Neural cell (in vitro differentiated cells): ENCODE data around the gene RAB27A. TPM values are rescaled to one million over a fixed set of nuclear protein-coding genes. Genes with fewer than 3 reads are reported as not detected.
"Not testable (repeated sequence)": the region's sequence is repeated elsewhere in the genome, so short reads cannot be mapped to it uniquely, and the experiment has no call there.

Experiments used
- H2AFZ ChIP-seq: fragments of 200-600, 300-800 bp; sonication (generic), shearing (Covaris generic); 2 replicates; pipeline ENCODE4 v1.6.0; 2014; ENCODE audit warnings: low read depth, mild to moderate bottlenecking, antibody characterized with exemption, low read length, moderate library complexity
- H3F3A ChIP-seq: fragments of 200-600 bp; shearing (Covaris generic); 2 replicates; pipeline ENCODE4 v1.6.1; 2016; ENCODE audit warnings: mild to moderate bottlenecking, moderate library complexity, mixed read lengths, antibody characterized with exemption, low read length; ENCODE audit not compliant: insufficient read depth, poor library complexity, severe bottlenecking
- H3K27ac ChIP-seq: fragments of 200-600, 300-800 bp; sonication (generic), shearing (Covaris generic); 2 replicates; pipeline ENCODE4 v1.5.1; 2014; ENCODE audit warnings: mild to moderate bottlenecking, low read length, moderate library complexity
- H3K27me3 ChIP-seq: fragments of 300-800, 200-600 bp; sonication (generic), shearing (Covaris generic); 2 replicates; pipeline ENCODE4 v1.6.0; 2014; ENCODE audit warnings: mild to moderate bottlenecking, low read depth, low read length, moderate library complexity; ENCODE audit not compliant: insufficient read depth
- H3K36me3 ChIP-seq: fragments of 300-800, 200-600 bp; sonication (generic), shearing (Covaris generic); 2 replicates; pipeline ENCODE4 v1.5.1; 2014; ENCODE audit warnings: mild to moderate bottlenecking, antibody characterized with exemption, low read length, moderate library complexity; ENCODE audit not compliant: insufficient read depth
- H3K4me2 ChIP-seq: fragments of 300-800, 200-600 bp; sonication (generic), shearing (Covaris generic); 2 replicates; pipeline ENCODE4 v1.6.0; 2014; ENCODE audit warnings: mild to moderate bottlenecking, low read length
- H3K4me3 ChIP-seq: fragments of 300-800, 200-600 bp; sonication (generic), shearing (Covaris generic); 2 replicates; pipeline ENCODE4 v1.5.1; 2014; ENCODE audit warnings: mild to moderate bottlenecking, low read length, moderate library complexity
- H3K79me2 ChIP-seq: fragments of 200-600 bp; shearing (Covaris generic); replicated peaks from 2 replicates; pipeline ENCODE4 v1.6.0; 2014; ENCODE audit warnings: mild to moderate bottlenecking, low read length, moderate library complexity; ENCODE audit not compliant: insufficient read depth
- H3K9ac ChIP-seq: fragments of 300-800, 200-600 bp; sonication (generic), shearing (Covaris generic); 2 replicates; pipeline ENCODE4 v1.6.1; 2016; ENCODE audit warnings: mild to moderate bottlenecking, low read length, mixed read lengths
- H3K9me2 ChIP-seq: fragments of 200-600 bp; shearing (Covaris generic); 2 replicates; pipeline ENCODE4 v1.6.1; 2016; ENCODE audit warnings: mild to moderate bottlenecking, low read length, mixed read lengths; ENCODE audit not compliant: insufficient read depth
- H3K9me3 ChIP-seq: fragments of 200-600, 300-800 bp; sonication (generic), shearing (Covaris generic); 2 replicates; pipeline ENCODE4 v1.6.1; 2016; ENCODE audit warnings: mild to moderate bottlenecking, mixed run types, low read length, moderate library complexity, mixed read lengths
- H4K20me1 ChIP-seq: fragments of 200-600 bp; shearing (Covaris generic); 2 replicates; pipeline ENCODE4 v1.6.1; 2016; ENCODE audit warnings: mild to moderate bottlenecking, mixed run types; ENCODE audit not compliant: insufficient read depth
- CTCF ChIP-seq: fragments of 450-650 bp; IDR thresholded peaks from 2 replicates; pipeline ENCODE4 v1.5.1; 2014; ENCODE audit warnings: antibody characterized with exemption, mild to moderate bottlenecking, moderate library complexity; ENCODE audit not compliant: poor library complexity, severe bottlenecking
- EP300 ChIP-seq: fragments of 450-650 bp; conservative IDR thresholded peaks from 2 replicates; pipeline ENCODE4 v1.6.1; 2014; ENCODE audit warnings: antibody characterized with exemption, mild to moderate bottlenecking, moderate library complexity; ENCODE audit not compliant: poor library complexity, severe bottlenecking
- EZH2 ChIP-seq: fragments of 200-600, 300-800 bp; shearing (Covaris generic), sonication (generic); IDR thresholded peaks from 2 replicates; pipeline ENCODE4 v1.6.1; 2014; ENCODE audit warnings: antibody characterized with exemption, low read length, borderline replicate concordance, mild to moderate bottlenecking; ENCODE audit not compliant: insufficient read depth, poor library complexity, severe bottlenecking
- MXI1 ChIP-seq: fragments of 450-650 bp; conservative IDR thresholded peaks from 2 replicates; pipeline ENCODE4 v1.6.1; 2014; ENCODE audit warnings: antibody characterized with exemption, mild to moderate bottlenecking; ENCODE audit not compliant: poor library complexity, severe bottlenecking
- POLR2AphosphoS5 ChIP-seq: IDR thresholded peaks from 2 replicates; pipeline ENCODE4 v1.6.1; 2012
- RAD21 ChIP-seq: fragments of 450-650 bp; conservative IDR thresholded peaks from 2 replicates; pipeline ENCODE4 v1.6.1; 2014; ENCODE audit warnings: antibody characterized with exemption, mild to moderate bottlenecking, moderate library complexity
- REST ChIP-seq: IDR thresholded peaks from 2 replicates; pipeline ENCODE4 v1.6.1; 2012; ENCODE audit warnings: borderline replicate concordance
- SMC3 ChIP-seq: fragments of 450-650 bp; conservative IDR thresholded peaks from 2 replicates; pipeline ENCODE4 v1.6.1; 2014; ENCODE audit warnings: antibody characterized with exemption, mild to moderate bottlenecking, moderate library complexity; ENCODE audit not compliant: poor library complexity
- TAF1 ChIP-seq: IDR thresholded peaks from 2 replicates; pipeline ENCODE4 v1.6.1; 2012; ENCODE audit warnings: low read depth
- polyA plus RNA-seq: library from polyadenylated mRNA; depleted of rRNA; stranded (reverse); fragments of >200 nt; gene quantifications from 2 replicates; pipeline ENCODE4 v1.2.3, GENCODE V29; 2014

Gene RAB27A
- polyA plus RNA-seq, 1 donor from 2014 or later, result 3.7 TPM

- H3K4me2 ChIP-seq, result no peak overlapping the region
- H3K27me3 ChIP-seq, result no peaks in the 10 kb centered on the region
- no peaks in the 10 kb centered on the region for H3K36me3 ChIP-seq
- no peak overlapping the region for H3K27ac ChIP-seq
- H4K20me1 ChIP-seq, result no peaks in the 10 kb centered on the region
- H3K4me3 ChIP-seq, result no peak overlapping the region
- H3K9ac ChIP-seq, result no peak overlapping the region
- H3K9me2 ChIP-seq, result no peaks in the 10 kb centered on the region
- no peaks in the 10 kb centered on the region for H3F3A ChIP-seq
- no peak for TF ChIP-seq EZH2
- no peak for TF ChIP-seq MXI1
- TF ChIP-seq POLR2AphosphoS5, result no peak
- no peak for TF ChIP-seq RAD21
- no peak for TF ChIP-seq REST
- TF ChIP-seq TAF1, result no peak
- TF ChIP-seq EP300, result no peak
- no peak for TF ChIP-seq CTCF
- TF ChIP-seq SMC3, result no peak
- no peak overlapping the region for H2AFZ ChIP-seq
- no peaks in the 10 kb centered on the region for H3K79me2 ChIP-seq
- H3K9me3 ChIP-seq, result no peaks in the 10 kb centered on the region
These were observed 7.3 kb downstream of the RAB27A start for GRCh38 chr15:55282284-55282833.

GRCh38 chr15:55281517-55282228 lies 7.9 kb downstream of the RAB27A start:
- Histone ChIP-seq H4K20me1 (no peaks in the 10 kb centered on the region), H3K9me2 (no peaks in the 10 kb centered on the region), H3K9ac (no peak overlapping the region), H3K36me3 (no peaks in the 10 kb centered on the region), H3K4me2 (no peak overlapping the region), H3K4me3 (no peak overlapping the region), H2AFZ (no peak overlapping the region), H3F3A (no peaks in the 10 kb centered on the region), H3K79me2 (no peaks in the 10 kb centered on the region), H3K27ac (no peak overlapping the region), H3K9me3 (no peaks in the 10 kb centered on the region), H3K27me3 (no peaks in the 10 kb centered on the region)
- TF ChIP-seq EP300, result no peak
- TF ChIP-seq REST, result no peak
- TF ChIP-seq EZH2, result no peak

- H4K20me1 ChIP-seq, H3K27ac ChIP-seq, H3K79me2 ChIP-seq, H3K4me2 ChIP-seq, H3K27me3 ChIP-seq, H3F3A ChIP-seq, H3K36me3 ChIP-seq, H3K9me3 ChIP-seq, H3K9me2 ChIP-seq, H3K9ac ChIP-seq, H2AFZ ChIP-seq, H3K4me3 ChIP-seq: not testable (repeated sequence)
These were observed 9.0 kb downstream of the RAB27A start for GRCh38 chr15:55280589-55280988.
